H1 (cell line): ENCODE data around the gene SLC6A2. TPM values are rescaled to one million over a fixed set of nuclear protein-coding genes. Genes with fewer than 3 reads are reported as not detected.

Experiments
- CTCF ChIA-PET: fragments of 300-600 bp; sonication (Branson Sonifier 250); formaldehyde crosslinking; loops from one replicate; lab custom pipeline; 2021; ENCODE audit not compliant: partially characterized antibody; lab: Charles Lee
- POLR2A ChIA-PET: fragments of 300-600 bp; sonication (Branson Sonifier 250); formaldehyde crosslinking; loops from one replicate; lab custom pipeline; 2021; ENCODE audit warnings: inconsistent platforms; ENCODE audit not compliant: partially characterized antibody; lab: Charles Lee
- DNase-seq, 2 experiments: peaks; one replicate each; pipeline versions ENCODE4 v3.0.0 to v3.0.0-alpha.2; 2010 to 2022; ENCODE audit warnings: low spot score in 2 of 2, low read depth in 1 of 2, mixed read lengths in 1 of 2
- FAIRE-seq: peaks from 2 replicates; lab custom pipeline; 2011; peaks lifted over from hg19 to GRCh38; lab: Jason Lieb, UNC
- H2AFZ ChIP-seq: 2 replicates; pipeline ENCODE4 v1.8.1; 2012; ENCODE audit warnings: low read length, inconsistent platforms
- H2AK5ac ChIP-seq: 2 replicates; pipeline ENCODE4 v1.6.1; 2013; ENCODE audit warnings: low read depth, low read length
- H2BK120ac ChIP-seq: replicated peaks from 2 replicates; pipeline ENCODE3; 2013; ENCODE audit warnings: low read depth, low read length, inconsistent platforms
- H2BK12ac ChIP-seq: 2 replicates; pipeline ENCODE4 v1.6.1; 2013; ENCODE audit warnings: low read depth, low read length
- H2BK15ac ChIP-seq: 2 replicates; pipeline ENCODE4 v1.6.1; 2013; ENCODE audit warnings: low read length
- H2BK20ac ChIP-seq: 2 replicates; pipeline ENCODE4 v1.6.1; 2013; ENCODE audit warnings: low read length
- H2BK5ac ChIP-seq: 2 replicates; pipeline ENCODE4 v1.6.1; 2013; ENCODE audit warnings: low read depth, low read length
- H3K14ac ChIP-seq: 2 replicates; pipeline ENCODE4 v1.6.1; 2013; ENCODE audit warnings: inconsistent platforms; ENCODE audit not compliant: insufficient read length
- H3K18ac ChIP-seq: 2 replicates; pipeline ENCODE4 v1.6.1; 2013; ENCODE audit warnings: low read length; ENCODE audit errors: extremely low read depth
- H3K23ac ChIP-seq: 2 replicates; pipeline ENCODE4 v1.6.1; 2013; ENCODE audit warnings: inconsistent platforms; ENCODE audit not compliant: insufficient read length
- H3K23me2 ChIP-seq: 2 replicates; pipeline ENCODE4 v1.6.1; 2013; ENCODE audit warnings: low read depth, low read length
- H3K27ac ChIP-seq: 2 replicates; pipeline ENCODE4 v1.6.1; 2011; ENCODE audit warnings: low read depth, low read length, inconsistent platforms
- H3K27me3 ChIP-seq, 4 experiments: replicated peaks in 1 of 4; 1 replicate in 1 of 4; 2 replicates in 3 of 4; pipeline versions ENCODE4 v1.6.1 to v1.8.1; 2011 to 2013; ENCODE audit warnings: low read length in 3 of 4, mild to moderate bottlenecking in 3 of 4, inconsistent platforms in 2 of 4, mixed read lengths in 2 of 4, moderate library complexity in 1 of 4; ENCODE audit not compliant: control insufficient read depth in 3 of 4, insufficient read depth in 3 of 4; ENCODE audit errors: extremely low read depth in 1 of 4
- H3K36me3 ChIP-seq, 4 experiments: 2 replicates each; pipeline versions ENCODE4 v1.6.1 to v1.8.1; 2011 to 2013; ENCODE audit warnings: mild to moderate bottlenecking in 4 of 4, low read length in 3 of 4, moderate library complexity in 2 of 4, control low read depth in 1 of 4, inconsistent platforms in 1 of 4; ENCODE audit not compliant: insufficient read depth in 4 of 4, control insufficient read depth in 2 of 4
- H3K4ac ChIP-seq: replicated peaks from 2 replicates; pipeline ENCODE3; 2013; ENCODE audit warnings: low read length, low read depth, mixed read lengths, inconsistent platforms; ENCODE audit not compliant: insufficient read length
- H3K4me1 ChIP-seq, 4 experiments: replicated peaks in 1 of 4; 1 replicate in 1 of 4; 2 replicates in 3 of 4; pipeline versions ENCODE4 v1.6.1 to v1.8.1; 2011 to 2013; ENCODE audit warnings: low read length in 3 of 4, inconsistent platforms in 2 of 4, mixed read lengths in 1 of 4; ENCODE audit not compliant: insufficient read depth in 4 of 4, control insufficient read depth in 3 of 4
- H3K4me2 ChIP-seq, 2 experiments: 2 replicates each; pipeline versions ENCODE4 v1.6.1 to v1.8.1; 2011 to 2013; ENCODE audit warnings: low read depth in 2 of 2, low read length in 2 of 2, control low read depth in 1 of 2, inconsistent platforms in 1 of 2, mild to moderate bottlenecking in 1 of 2; ENCODE audit not compliant: insufficient read depth in 1 of 2
- H3K4me3 ChIP-seq, 4 experiments: fragments of 200-600, 300-600 bp in 1 of 4; sonication (generic), shearing (Covaris generic), sonication (Bioruptor Twin) in 1 of 4; 2 replicates each; pipeline versions ENCODE4 v1.5.1 to v1.8.1; 2011 to 2016; ENCODE audit warnings: low read length in 4 of 4, low read depth in 3 of 4, control low read depth in 2 of 4, inconsistent platforms in 2 of 4, mild to moderate bottlenecking in 2 of 4, mixed read lengths in 1 of 4, moderate library complexity in 1 of 4; ENCODE audit not compliant: insufficient read depth in 2 of 4; ENCODE audit errors: extremely low read depth in 1 of 4
- H3K56ac ChIP-seq: replicated peaks from 2 replicates; pipeline ENCODE3; 2013; ENCODE audit warnings: low read depth, mild to moderate bottlenecking, mixed read lengths, low read length, inconsistent platforms; ENCODE audit not compliant: insufficient read length
- H3K79me1 ChIP-seq: 2 replicates; pipeline ENCODE4 v1.6.1; 2013; ENCODE audit warnings: low read depth, low read length, control low read depth
- H3K79me2 ChIP-seq, 2 experiments: 2 replicates each; pipeline versions ENCODE4 v1.6.1 to v1.8.1; 2012 to 2013; ENCODE audit warnings: low read length in 2 of 2, mild to moderate bottlenecking in 2 of 2, inconsistent platforms in 1 of 2; ENCODE audit not compliant: insufficient read depth in 2 of 2, control insufficient read depth in 1 of 2
- H3K9ac ChIP-seq, 4 experiments: replicated peaks in 1 of 4; 1 replicate in 1 of 4; 2 replicates in 3 of 4; pipeline versions ENCODE4 v1.6.1 to v1.8.1; 2011 to 2013; ENCODE audit warnings: low read depth in 3 of 4, low read length in 3 of 4, control low read depth in 2 of 4, mild to moderate bottlenecking in 2 of 4, moderate library complexity in 2 of 4, inconsistent platforms in 1 of 4; ENCODE audit errors: extremely low read depth in 1 of 4
- H3K9me3 ChIP-seq, 2 experiments: 2 replicates each; pipeline versions ENCODE4 v1.6.1 to v1.8.1; 2012 to 2013; ENCODE audit warnings: mild to moderate bottlenecking in 2 of 2, moderate library complexity in 2 of 2, control low read depth in 1 of 2, inconsistent platforms in 1 of 2, low read depth in 1 of 2, low read length in 1 of 2, mixed read lengths in 1 of 2; ENCODE audit not compliant: insufficient read depth in 2 of 2
- H4K20me1 ChIP-seq, 2 experiments: replicated peaks in 1 of 2; 2 replicates each; pipeline versions ENCODE3 to v1.8.1; 2011 to 2013; ENCODE audit warnings: inconsistent platforms in 2 of 2, low read length in 2 of 2, mild to moderate bottlenecking in 1 of 2; ENCODE audit not compliant: insufficient read depth in 2 of 2, control insufficient read depth in 1 of 2
- H4K5ac ChIP-seq: 2 replicates; pipeline ENCODE4 v1.6.1; 2013; ENCODE audit warnings: low read length, low read depth, mixed read lengths, inconsistent platforms; ENCODE audit not compliant: insufficient read length
- H4K8ac ChIP-seq: 2 replicates; pipeline ENCODE4 v1.8.0; 2013; ENCODE audit warnings: mild to moderate bottlenecking, moderate library complexity, low read length, inconsistent platforms; ENCODE audit not compliant: insufficient read depth; ENCODE audit errors: extremely low read depth
- H4K91ac ChIP-seq: replicated peaks from 2 replicates; pipeline ENCODE3; 2013; ENCODE audit warnings: low read length, mixed read lengths, inconsistent platforms; ENCODE audit not compliant: insufficient read length
- NRF1 ChIP-seq: IDR thresholded peaks from 2 replicates; pipeline ENCODE4 v1.6.1; 2011; ENCODE audit warnings: mild to moderate bottlenecking, low read depth, low read length, improper control_type of control experiment
- TAF7 ChIP-seq: optimal IDR thresholded peaks from 2 replicates; pipeline ENCODE3; 2011; ENCODE audit warnings: low read depth, mild to moderate bottlenecking, inconsistent platforms, low read length, moderate library complexity, borderline replicate concordance
- WGBS, 2 experiments: shearing (Covaris generic) in 1 of 2; methylation state at CpG; one replicate each; pipeline versions ENCODE4 v1.1.6 to v1.1.7; 2013 to 2015; ENCODE audit warnings: low lambda C conversion rate in 2 of 2, mixed read lengths in 2 of 2, inconsistent platforms in 1 of 2, low coverage in 1 of 2, missing lambda C conversion rate in 1 of 2; ENCODE audit not compliant: insufficient replicate concordance in 2 of 2, insufficient coverage in 1 of 2, insufficient read length in 1 of 2; ENCODE audit errors: extremely low coverage in 1 of 2, missing lambda C conversion rate in 1 of 2; 5-methylcytosine and 5-hydroxymethylcytosine counted together
- polyA plus RNA-seq, 7 experiments: library from polyadenylated mRNA; depleted of rRNA in 3 of 7; stranded (reverse) in 5 of 7; unstranded in 2 of 7; fragments of >200 nt in 5 of 7; fragments of 200-250 nt in 2 of 7; gene quantifications; 1 replicate in 5 of 7; 2 replicates in 1 of 7; 4 replicates in 1 of 7; pipeline versions ENCODE4 v1.2.1 to v1.2.3, GENCODE V29; 2011 to 2013; ENCODE audit warnings: missing spikeins in 2 of 7, mixed read lengths in 2 of 7
- total RNA-seq: library from RNA; stranded (reverse); fragmentation: NEBNext Ultra II Directional; extraction: Animal tissue kit (Norgen Biotek cat#: 25700); gene quantifications from 2 replicates; pipeline ENCODE4 v1.2.1, GENCODE V29; 2021

Gene SLC6A2
- total and polyA plus RNA-seq, 2 of the 8 experiments (the other 6 are each of a cell fraction or from before 2014, with no cell fraction given): 0.35 TPM; not detected in 1

- H3K27ac ChIP-seq: 0 out of 2 replicates have a peak overlapping the region, but pooled peaks have one; percentile 14
- H2AK5ac ChIP-seq: peak overlapping the region; percentile 43; the same call in 1 of the 2 replicates
- H2BK12ac ChIP-seq: peak overlapping the region; percentile 40
- H3K79me1 ChIP-seq: no peaks in the 10 kb centered on the region
- no peak overlapping the region for H3K4me2 ChIP-seq
- H3K23me2 ChIP-seq: no peaks in the 10 kb centered on the region; the same call in 1 of the 2 replicates
- no peaks in the 10 kb centered on the region for H3K27me3 ChIP-seq
- no peaks in the 10 kb centered on the region for H3K79me2 ChIP-seq
- no peak overlapping the region for H3K56ac ChIP-seq
- peak overlapping the region; percentile 32; the same call in 1 of the 2 replicates for H2BK20ac ChIP-seq
- H3K4me1 ChIP-seq: peaks cover 2 to 11% (median 5%) of the 10 kb centered on the region in 4 experiments; a peak in 5 of 7 replicates
- H2BK15ac ChIP-seq: no peak overlapping the region
- no peaks in the 10 kb centered on the region for H3K36me3 ChIP-seq
- H3K23ac ChIP-seq: no peak overlapping the region
- no peak overlapping the region for H4K5ac ChIP-seq
- DNase-seq (no peak), FAIRE-seq (no peak)
- no peak overlapping the region for H2AFZ ChIP-seq
- H4K91ac ChIP-seq: peak overlapping the region; percentile 52
- H2BK120ac ChIP-seq: peak overlapping the region; percentile 69
- ChIA-PET CTCF (interaction anchor here (0.6 to 3.1 kb wide), 6 partner anchors 11 to 203 kb away, joined by 3 to 13 read pairs (median 6); partner anchors contain the start of gene SLC6A2), POLR2A (no interaction called here)
- H3K14ac ChIP-seq: no peak overlapping the region
- no peak overlapping the region for H3K18ac ChIP-seq
- H3K4ac ChIP-seq: no peak overlapping the region
- no peaks in the 10 kb centered on the region for H3K9me3 ChIP-seq
- no peaks in the 10 kb centered on the region for H4K20me1 ChIP-seq
- no peak overlapping the region for H3K9ac ChIP-seq
- no peak overlapping the region for H2BK5ac ChIP-seq
- H4K8ac ChIP-seq: no peak overlapping the region
- 90% methylated on average over 1 of the region's 1 CpG; no CpG with 5 or more reads in 1 of the 2 experiments for WGBS, 2 experiments
- no peak overlapping the region for H3K4me3 ChIP-seq
- TF ChIP-seq NRF1: no peak
- no peak for TF ChIP-seq TAF7
Observed at GRCh38 chr16:55667753-55668152, 12.0 kb downstream of the SLC6A2 start.
